GM21367 (cell line): ENCODE measurements around the gene IFT80.
"Not testable (repeated sequence)": the region's sequence is repeated elsewhere in the genome, so short reads cannot be mapped to it uniquely, and the experiment has no call there.

Source experiments
- ATAC-seq: cut with Tn5 transposase; IDR thresholded peaks from one replicate; pipeline ENCODE4 v1.9.1; 2021; ENCODE audit not compliant: unreplicated experiment

Gene IFT80

DNA sequence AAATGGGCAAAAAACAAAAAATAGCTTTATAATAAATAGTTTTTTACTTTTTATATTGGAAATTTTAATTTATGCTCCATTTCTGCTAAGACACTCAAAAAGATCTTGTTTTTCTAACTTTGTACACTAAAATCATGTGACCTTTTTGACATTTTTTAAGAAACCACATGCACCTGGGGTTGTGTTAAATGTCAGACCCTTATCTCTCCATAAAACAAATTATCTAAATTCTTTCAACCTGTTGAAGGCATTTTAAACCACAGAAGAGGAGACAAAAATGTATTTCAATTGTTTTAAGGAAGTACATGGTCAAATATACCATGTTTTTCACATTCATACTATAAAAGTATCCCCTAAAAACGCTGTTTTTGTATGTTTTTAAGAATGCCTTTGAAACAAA lies 29.2 kb downstream of the IFT80 start:
- no peak for ATAC-seq

DNA sequence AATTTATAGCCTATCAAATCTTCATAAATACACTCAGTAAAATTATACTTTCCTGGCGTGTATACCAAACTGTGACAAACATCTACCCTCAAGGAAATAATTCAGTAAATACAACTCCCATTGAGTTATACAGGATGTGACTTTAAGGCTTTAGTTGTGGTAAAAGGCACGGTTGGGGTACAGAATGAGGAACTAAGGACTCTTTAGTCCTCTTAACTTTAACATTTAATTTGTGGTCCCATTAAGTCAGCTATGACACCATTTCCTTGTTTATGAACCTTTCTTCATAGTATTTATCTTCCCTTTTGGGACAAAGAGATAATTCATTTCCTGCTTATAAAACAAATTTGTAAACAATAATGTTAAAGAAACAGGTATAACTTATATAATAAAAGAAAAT lies 30.2 kb downstream of the IFT80 start:
- ATAC-seq: peak; percentile 64

GRCh38 chr3:160365869-160366522 lies 33.0 kb downstream of the IFT80 start:
- no peak for ATAC-seq

- ATAC-seq: not testable (repeated sequence)
Measured at GRCh38 chr3:160362896-160363295, 36.1 kb downstream of the IFT80 start.

DNA sequence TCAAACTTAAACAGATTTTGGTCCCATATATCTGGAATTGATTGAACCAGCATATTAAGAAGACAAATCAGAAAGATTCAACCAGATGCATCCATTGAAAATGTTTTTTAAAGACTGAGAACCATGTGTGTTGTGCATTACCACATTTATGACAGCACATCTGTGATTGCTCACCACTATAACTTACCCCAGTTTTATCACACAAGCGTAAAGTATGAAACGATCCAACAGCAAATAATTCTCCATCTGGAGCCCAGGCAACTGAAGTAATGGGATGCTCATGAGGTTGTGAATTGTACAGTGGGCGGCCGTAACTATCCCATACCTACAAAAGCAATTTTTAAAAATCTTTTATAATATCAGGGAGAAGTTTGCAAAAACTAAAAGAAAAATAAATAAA lies 43.2 kb downstream of the IFT80 start:
- no peak for ATAC-seq

DNA sequence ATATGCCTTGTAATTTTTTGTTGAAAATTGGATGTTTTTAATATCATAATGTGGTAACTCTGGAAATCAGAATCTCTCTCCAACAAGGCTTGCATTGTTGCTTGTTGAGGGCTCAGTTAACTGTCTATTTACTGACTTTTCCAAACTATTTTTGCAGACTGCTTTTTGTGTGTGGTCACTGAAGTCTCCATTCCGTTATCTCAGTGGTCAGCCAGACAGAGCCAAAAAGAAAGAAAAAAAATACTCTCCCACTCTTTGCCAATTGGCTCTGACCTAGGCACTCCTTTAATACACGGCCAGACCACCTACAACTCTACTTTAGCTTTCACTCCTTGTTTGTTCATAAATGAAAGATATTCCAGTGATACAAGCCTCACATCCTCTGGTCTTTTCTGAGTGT lies 52.5 kb downstream of the IFT80 start:
- ATAC-seq: no peak

DNA sequence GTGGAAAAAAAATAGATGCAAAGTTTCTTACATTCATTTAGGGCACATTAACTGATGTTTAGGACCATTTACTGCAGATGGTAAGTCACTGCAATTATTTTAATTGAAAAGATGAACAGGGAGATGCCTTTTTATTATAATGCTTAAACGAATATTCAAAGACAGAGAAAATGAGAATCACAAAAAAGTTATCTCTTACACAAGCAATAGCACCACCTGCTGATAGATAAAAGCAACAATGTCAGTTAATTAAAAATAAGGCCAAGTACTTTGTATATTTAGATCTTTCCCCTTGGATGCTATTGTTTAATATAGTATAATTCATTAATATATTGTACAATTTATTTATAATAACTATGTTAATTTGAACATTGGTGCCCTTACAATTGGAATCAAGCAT lies 55.9 kb downstream of the IFT80 start:
- ATAC-seq: no peak

DNA sequence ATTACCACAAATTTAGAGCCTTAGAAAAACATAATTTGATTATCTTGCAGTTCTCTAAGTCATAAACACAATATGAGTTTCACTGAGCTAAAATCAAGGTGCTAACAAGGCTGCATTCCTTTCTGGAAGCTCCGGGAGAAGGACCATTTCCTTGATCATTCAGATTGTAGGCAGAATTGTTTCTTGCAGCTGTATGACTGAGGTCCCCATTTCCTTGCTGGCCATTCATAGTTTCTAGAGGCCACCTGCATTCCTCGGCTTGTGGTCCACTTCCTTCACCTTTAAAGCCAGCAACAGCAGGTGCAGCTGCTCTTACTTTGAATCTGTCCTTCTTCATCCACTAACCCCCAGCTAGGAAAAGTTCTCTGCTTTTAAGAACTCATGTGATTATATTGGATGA lies 58.7 kb downstream of the IFT80 start:
- ATAC-seq: no peak

- ATAC-seq: no peak
Measured at GRCh38 chr3:160331127-160331937, 67.7 kb downstream of the IFT80 start.

- no peak for ATAC-seq
Measured at GRCh38 chr3:160330690-160331089, 68.3 kb downstream of the IFT80 start.

- no peak for ATAC-seq
Measured at GRCh38 chr3:160330109-160330508, 68.9 kb downstream of the IFT80 start.

DNA sequence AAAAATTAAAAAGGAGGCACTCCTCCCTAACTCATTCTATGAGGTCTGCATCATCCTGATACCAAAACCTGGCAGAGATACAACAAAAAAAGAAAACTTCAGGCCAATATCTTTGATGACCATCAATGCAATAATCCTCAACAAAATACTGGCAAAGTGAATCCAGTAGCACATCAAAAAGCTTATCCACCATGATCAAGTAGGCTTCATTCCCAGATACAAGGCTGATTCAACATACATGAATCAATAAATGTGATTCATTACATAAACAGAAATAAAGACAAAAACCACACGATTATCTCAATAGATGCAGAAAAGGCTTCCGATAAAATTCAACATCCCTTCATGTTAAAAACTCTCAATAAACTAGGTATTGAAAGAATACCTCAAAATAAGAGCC lies 72.7 kb downstream of the IFT80 start:
- not testable (repeated sequence) for ATAC-seq

GRCh38 chr3:160321821-160322220 lies 77.2 kb downstream of the IFT80 start:
- not testable (repeated sequence) for ATAC-seq

- no peak for ATAC-seq
Measured at GRCh38 chr3:160319322-160319721, 79.7 kb downstream of the IFT80 start.

GRCh38 chr3:160314995-160315394 lies 84.0 kb downstream of the IFT80 start:
- ATAC-seq: no peak

GRCh38 chr3:160312014-160312624 lies 86.9 kb downstream of the IFT80 start:
- ATAC-seq: no peak

GRCh38 chr3:160302806-160303205 lies 96.2 kb downstream of the IFT80 start:
- no peak for ATAC-seq

DNA sequence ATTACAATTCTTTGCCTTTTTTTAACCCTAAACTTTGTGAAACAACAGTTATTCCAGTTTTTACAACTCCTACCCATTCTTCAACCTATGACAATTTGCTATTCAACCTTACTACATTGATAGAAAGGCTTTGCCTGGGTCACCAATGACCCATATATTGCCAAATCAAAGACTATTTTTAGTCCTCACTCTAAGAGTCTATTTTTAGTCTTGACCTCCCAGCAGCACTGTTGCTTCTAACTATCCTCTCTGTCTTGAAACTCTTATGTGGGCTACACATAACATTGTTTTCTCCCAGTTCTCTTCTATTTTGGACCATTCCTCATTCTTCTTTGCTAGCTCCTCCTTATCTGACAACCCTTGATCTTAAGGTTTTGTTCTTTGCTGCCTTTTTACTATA lies 102.4 kb downstream of the IFT80 start:
- no peak for ATAC-seq

DNA sequence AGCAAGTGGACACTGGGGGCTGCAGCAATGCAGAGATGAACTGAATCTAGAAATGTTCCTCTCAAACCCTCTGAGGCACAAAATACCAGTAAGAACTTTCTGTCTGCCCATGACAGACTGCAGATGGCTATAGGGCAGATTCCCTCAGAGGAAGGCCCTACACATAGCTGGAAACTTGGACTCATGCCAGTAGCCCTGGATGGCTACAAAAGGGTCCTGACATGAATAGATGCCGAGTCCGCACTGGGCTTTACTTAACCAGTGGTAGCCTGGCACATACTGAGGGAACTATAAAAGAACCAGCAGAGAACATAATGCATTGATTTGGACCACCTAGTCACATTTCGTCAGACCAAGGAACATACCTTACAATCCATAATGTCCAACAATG lies 107.1 kb downstream of the IFT80 start:
- ATAC-seq: no peak

DNA sequence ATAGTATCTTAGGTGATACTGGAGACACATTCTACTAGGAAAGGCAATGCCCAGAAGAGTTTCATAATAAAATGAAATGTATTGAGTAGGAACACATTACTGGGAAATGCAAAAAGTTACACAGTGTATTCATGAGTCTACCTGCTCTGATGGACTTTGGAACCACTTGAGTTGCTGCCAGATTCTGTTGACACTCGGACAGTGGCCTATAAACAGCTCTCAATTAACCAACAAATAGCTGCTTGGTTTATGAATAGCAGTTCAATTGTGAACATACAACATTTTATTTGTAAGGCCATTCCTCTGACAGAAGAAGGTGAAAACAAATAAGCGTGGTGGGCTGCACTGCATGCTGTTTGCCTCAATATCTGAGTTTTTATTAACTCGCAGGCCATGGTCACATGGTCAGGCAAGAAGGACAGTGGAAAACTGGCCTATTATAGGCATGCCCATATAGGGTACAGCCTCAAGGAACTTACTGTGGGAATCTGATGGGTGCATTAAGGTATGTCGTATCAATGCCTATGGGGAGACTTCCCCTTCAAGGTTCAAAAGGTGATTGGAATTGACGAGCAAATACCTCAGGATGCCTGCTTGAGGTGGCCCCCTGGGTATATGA lies 107.6 kb downstream of the IFT80 start:
- no peak for ATAC-seq

DNA sequence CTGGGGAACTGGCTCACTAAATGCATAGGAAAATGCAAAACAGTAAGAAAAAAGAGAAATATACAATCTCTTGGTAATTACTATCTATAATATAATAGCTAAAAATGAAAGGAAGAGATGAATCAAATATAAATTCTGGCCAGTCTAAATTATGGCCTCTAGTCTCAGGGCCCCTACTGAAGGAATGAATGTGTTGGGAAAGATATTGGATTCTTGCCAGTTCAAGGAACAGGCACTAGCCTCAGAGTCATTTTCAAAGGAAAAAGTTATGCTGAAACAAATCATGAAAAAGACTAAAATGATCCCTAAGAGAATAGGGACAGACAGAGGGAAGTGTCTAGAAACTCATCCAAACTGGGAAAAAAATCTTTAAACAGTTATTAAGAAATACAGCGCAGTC lies 111.4 kb downstream of the IFT80 start:
- no peak for ATAC-seq

GRCh38 chr3:160286231-160286630 lies 112.8 kb downstream of the IFT80 start:
- ATAC-seq: no peak
